Measurements from ENCODE around the gene RNF150.

GRCh38 chr4:141002323-141002805, 130.9 kb downstream of the RNF150 start:
- no peak for TF ChIP-seq CTCF (IDR thresholded peaks at IDR 0.05; ENCODE audit: low read depth, low read length)
- no peak for TF ChIP-seq EZH2phosphoT487 (IDR thresholded peaks at IDR 0.05; ENCODE audit: low read depth)

Measured in OCI-LY3 (cell line).